DOHH2 (cell line): ENCODE results near the gene CNBD2.

ENCODE experiments used
- CTCF ChIP-seq: fragments of 200-600 bp; sonication (generic); IDR thresholded peaks from one replicate; pipeline ENCODE4 v1.5.1; 2014; ENCODE audit warnings: antibody characterized with exemption, mild to moderate bottlenecking, low read depth, low read length; ENCODE audit not compliant: poor library complexity, severe bottlenecking
- EZH2phosphoT487 ChIP-seq: fragments of 200-600 bp; sonication (generic); IDR thresholded peaks from 2 replicates; pipeline ENCODE4 v1.6.1; 2017; ENCODE audit warnings: borderline replicate concordance, mild to moderate bottlenecking, antibody characterized with exemption, low read length, moderate library complexity, mixed read lengths

DNA sequence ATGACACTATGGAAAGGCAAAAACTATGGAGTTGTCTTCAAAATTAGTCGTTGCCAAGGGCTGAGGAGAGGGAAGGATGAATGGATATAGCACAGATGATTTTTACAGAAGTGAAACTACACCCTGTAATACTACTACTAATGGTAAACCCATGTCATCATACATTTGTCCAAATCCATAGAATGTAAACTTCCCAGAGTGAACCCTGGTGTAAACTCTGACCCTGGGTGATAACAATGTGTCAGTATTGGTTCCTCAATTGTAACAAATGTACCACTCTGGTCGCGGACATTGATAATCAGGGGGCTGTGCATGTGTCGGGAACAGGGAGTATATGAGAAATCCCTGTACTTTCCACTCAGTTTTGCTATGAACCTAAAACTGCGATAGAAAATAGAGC is 72.2 kb downstream of the CNBD2 start:
- TF ChIP-seq CTCF (no peak), EZH2phosphoT487 (no peak)
